GM21515 (cell line): ENCODE measurements around the gene PALD1.
A peak's percentile ranks its signal among the peaks of the same experiment; 100 is the strongest.

Experiments used
- ATAC-seq: cut with Tn5 transposase; IDR thresholded peaks from one replicate; pipeline ENCODE4 v1.9.1; 2021; ENCODE audit not compliant: unreplicated experiment

PALD1 gene

DNA sequence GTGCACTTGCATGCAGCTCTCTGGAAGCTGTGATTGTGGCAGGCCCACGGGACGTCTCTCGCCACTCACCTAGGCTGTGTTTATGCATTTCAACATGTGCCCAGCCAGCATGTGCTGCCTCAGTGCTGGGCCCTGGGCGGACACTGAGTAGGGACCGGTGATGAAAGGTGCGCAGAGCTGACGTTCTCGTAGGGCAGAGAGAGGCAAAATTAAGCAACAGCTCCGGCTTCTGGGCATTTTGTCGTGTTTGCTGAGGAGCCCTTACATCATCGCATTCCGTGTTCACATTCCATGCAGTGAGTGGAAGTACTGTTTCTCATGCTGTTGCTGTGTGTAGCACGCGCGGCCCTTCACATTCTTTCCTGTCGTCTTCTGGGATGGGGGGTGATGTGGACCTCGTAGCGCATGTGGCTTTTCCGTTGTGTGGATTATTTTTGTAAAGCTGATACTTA, 73.4 kb downstream of the PALD1 start:
- ATAC-seq, result no peak

DNA sequence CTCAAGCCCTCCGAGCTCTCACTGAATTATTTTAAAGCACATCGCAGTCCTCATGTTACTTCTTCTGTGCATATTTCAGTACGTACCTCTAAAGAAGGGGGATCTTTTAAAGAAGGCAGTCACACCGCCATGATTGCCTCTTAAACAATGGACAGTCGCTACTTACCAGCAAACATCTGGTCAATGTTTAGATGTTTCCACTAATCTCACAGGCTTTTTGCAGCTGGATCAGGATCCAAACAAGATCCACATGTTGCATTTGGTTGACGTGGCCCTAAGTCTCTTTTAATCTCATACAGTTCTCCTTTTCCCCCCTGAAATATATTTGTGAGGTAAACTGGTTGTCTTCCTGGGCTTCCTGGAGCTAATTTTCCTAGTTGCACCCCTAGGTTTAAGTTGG, 74.0 kb downstream of the PALD1 start:
- no peak for ATAC-seq

DNA sequence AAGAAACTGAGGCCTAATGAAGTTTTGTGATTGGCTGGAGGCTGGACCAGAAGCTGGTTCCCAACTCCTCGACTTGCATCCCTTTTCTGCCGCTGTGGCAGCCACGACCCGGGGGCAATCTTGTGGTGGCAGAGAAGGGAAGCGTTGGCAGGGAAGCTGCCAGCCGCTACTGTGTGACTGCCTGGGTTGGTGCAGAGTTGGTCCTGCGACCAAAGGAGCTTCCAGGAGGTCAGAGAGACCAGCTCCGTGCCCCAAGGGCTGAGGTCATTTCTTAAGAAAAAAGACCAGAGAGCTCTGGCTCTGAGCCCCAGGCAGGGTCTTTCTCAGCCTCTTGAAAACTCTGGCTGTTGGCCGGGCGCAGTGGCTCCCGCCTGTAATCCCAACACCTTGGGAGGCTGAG, 76.8 kb downstream of the PALD1 start:
- ATAC-seq, result no peak

DNA sequence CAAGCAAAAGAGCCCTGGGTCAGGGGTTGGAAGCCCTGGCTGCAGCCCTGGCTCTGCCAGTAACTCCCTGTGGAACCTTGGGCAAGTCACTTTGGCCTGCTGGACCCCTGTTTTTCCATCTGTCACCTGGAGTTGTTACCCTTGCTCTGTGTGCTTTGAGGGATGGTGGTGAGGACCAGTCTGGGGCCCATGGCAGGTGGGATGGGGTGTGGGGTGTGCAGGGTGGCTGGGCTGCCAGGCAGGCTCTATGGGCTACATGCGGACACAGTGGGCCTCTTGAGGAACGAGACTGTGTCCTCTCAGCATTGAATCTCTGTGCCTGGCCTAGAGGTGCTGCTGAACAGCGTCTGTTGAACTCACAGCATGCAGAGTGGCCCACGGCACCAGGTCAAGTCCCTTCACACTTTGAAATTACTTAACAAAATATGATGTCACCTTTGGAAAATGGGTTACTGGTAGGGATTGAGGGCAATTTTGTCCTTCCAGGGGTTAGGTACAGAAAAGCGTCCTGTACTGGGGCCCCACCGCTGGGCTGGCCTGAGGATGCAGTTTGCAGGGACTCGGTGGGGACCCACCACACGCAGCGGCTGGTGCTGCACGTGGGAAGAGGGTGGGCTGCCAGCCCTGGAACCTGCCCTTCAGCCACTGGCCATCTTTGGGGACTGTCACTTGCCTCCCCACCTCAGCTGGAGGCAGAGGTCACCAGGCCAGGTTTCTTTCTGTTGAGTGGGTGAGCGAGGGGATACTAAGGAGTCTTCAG, 78.7 kb downstream of the PALD1 start:
- ATAC-seq, result no peak

DNA sequence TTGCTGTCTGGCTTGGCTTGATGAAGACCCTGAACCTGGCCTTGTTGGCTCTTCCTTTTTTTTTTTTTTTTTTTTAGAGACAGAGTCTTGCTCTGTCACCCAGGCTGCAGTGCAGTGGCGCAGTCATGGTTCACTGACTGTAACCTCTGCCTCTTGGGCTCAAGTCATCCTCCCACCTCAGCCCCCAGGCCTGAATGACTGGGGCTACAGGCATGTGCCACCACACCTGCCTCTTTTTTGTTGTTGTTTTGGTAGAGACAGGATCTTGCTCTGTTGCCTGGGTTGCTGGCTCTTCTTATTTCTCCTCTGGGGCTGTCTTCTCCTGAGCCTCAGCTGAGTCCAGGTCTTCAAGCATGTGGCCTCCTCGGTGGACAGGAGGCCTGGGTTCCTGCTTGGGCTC, 79.3 kb downstream of the PALD1 start:
- no peak for ATAC-seq

DNA sequence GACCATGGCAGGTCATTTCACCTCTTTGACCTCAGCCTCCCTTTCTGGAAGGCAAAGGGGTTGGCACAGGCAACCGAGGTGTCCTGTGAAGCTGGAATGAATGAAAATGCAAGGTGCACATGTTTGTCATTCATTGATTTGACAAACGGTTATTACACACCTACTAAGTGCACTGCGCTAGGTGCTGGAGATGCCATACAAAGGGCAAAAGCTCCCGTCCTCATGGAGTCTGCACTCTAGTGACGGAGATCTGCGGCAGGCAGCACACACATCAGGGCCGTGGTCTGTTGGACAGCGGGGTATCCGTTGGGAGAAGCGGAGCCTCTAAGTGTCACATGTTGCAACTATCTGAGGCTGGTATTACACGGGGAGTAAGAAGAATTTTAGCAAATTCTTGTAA, 79.7 kb downstream of the PALD1 start:
- ATAC-seq, result no peak

DNA sequence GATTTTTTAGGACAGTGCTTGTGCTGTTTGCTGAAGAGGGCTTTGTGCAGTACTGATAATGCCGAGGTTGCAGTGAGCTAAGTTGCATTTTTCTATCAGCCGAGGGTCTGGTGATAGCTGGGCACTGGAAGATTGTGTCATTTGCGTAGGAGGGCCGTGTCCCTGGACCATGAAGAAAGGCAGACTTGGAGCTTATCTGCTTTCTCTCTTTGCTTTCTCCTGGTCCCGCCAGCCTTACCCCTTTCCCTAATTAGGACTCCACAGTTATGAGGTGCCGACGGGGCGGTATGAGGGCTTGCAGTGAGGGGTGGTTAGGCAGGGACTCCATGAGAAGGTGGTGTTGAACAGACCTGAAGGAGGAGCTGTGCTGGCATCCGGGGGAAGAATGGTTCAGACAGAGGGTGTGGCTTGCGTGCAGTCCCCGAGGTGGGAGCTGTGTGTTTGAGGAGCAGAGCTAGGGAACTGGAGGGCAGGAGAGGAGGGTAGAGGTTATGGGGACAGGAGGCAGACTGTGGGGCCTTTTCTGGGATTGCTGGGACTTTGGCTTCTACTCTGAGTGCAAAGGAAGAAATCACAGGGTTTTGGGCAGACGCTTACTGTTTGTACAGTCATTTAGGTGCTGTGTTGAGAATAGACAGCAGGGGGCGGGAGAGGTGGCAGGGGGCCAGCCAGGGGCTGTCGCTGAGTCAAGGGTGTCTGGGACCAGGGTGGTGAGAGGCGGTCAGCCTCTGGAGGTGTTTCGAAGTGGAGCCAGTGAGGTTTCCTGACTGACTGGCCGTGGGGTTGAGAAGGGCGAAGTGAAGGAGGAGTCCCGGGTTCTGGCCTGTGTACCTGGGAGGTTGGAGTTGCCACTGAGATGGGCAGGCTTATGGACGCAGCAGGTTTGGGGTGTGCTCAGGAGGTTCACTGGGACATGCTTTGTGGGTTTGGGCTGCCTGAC, 80.6 kb downstream of the PALD1 start:
- peak; percentile 58 for ATAC-seq

DNA sequence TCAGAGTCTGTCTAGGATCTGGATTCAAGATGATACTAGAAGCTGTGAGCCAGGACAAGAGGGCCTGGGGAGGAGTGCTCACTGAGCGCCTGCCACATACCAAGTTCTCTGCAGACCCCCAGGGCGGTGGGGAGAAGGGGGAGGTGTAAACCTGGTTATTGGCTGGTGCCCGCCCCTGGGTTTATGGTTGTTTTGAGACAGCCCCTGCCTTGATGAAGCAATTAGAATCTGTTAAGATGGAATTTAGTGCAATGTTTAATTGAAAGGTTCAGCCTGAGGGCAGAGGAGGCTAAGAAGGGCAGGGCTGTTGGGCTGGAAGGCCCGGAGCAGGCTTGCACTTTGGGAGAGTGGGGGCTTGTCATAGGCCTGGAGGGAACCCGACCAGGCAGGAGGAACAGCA, 81.3 kb downstream of the PALD1 start:
- ATAC-seq, result no peak

DNA sequence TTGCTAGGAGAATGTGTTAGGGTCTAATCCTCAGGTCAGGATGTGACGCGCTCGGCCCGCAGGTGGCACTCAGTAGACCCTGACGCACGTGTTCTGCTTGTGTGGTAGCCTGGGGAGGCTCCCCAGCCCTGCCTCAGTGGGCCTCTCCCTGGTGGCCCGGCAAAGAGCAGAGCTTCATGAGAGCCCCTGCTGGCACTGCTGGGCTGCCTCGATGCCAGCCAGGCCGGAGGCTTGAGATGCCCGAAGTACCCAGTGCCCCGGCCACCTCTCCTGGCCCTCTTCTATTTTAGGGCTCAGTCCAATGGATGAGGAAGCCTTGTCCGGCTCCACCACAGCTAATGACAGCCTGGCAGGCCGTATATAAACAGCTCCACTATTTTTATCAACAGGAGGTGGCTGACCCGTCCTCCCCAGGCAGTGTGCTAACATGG, 82.0 kb downstream of the PALD1 start:
- ATAC-seq, result no peak

DNA sequence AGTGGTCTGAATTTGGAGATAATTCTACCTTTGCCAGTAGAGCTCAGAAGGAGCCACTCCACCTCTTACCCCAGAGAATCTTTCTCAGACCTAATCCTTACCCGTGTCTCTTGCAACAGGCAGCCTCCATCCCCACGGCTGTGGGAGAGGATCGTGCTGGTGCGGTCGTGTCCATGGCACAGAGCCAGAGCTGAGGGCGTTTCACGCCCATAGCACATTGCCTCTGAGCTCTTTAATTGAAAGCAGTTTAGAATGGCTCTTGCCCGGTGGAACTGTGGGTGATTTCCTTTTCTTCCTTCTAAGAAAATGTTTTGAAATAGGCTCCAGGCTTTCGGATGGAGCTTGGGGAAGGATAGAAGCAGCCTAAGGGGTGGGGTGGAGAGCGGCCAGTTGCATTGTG, 82.5 kb downstream of the PALD1 start:
- no peak for ATAC-seq

DNA sequence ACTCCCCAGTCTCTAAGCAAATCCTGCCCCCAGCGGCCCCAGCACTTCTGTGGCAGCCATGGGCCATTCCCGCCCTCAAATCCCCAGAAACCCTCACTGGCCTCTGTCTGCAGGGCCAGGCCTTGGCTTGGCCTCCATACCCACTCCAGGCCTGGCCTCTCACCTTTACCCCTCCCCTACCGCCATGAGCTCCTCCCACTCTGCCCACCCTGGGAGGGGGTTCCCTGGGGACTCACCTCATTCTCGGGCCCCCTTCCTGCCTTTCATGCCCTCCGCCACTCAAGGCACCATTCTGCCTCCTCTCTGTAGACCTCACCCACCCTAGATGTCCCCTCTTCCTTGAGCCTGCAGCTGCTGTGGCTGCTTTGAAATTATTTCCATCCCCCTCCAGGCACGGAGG, 83.0 kb downstream of the PALD1 start:
- ATAC-seq, result no peak

DNA sequence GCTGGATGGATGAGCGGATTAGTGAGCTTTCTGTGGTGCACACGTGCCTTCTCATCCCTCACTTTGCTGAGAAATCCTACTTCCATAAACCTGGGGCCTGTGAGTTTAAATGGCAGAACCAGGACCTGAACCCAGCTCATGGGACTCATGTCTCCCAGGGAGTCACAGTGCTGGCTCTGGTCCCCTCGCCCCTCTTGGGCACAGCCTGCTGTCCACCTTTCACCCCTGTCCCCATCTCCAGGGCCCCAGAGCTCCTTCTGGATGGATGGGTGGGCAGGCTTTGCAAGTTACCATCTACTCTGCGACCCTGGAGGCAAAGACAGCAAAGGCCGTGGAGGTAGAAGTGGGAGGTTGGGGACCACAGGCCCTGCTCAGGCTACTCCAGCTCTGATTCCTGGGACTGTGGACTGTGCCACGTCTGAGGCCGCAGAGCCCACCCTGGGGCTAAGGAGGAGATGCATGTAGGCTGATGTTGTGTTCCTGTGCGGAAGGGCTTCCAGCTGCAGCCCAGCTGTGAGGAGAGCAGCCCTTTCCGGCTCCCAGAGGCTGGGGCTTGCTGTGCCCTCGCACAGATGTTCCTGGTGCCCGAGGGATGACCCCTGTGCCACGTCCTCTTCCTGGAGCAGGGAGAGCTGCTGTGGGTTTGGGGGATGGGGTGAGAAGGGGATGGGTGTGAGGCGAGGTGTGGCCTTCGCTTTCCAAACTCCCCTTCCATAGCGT, 83.6 kb downstream of the PALD1 start:
- ATAC-seq, result no peak

DNA sequence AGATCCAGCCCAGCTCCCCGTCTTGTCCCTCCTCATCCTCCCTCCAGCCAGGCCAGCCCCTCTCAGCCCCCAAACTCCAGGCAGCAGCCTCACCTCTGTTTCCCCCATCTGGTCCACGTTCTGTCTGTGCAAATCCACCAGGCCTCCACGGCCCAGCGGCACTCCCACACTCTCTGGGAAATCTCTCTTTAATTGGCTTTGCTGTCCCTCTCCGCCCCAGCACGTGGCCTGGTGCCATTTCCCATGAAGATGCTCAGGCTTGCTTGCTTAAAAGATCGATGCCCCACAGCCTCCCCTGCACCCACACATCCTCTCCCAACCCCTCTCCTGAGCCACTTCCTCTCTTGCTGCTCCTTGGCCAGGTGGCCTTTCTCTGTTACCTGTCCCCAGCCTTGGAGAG, 84.7 kb downstream of the PALD1 start:
- no peak for ATAC-seq

DNA sequence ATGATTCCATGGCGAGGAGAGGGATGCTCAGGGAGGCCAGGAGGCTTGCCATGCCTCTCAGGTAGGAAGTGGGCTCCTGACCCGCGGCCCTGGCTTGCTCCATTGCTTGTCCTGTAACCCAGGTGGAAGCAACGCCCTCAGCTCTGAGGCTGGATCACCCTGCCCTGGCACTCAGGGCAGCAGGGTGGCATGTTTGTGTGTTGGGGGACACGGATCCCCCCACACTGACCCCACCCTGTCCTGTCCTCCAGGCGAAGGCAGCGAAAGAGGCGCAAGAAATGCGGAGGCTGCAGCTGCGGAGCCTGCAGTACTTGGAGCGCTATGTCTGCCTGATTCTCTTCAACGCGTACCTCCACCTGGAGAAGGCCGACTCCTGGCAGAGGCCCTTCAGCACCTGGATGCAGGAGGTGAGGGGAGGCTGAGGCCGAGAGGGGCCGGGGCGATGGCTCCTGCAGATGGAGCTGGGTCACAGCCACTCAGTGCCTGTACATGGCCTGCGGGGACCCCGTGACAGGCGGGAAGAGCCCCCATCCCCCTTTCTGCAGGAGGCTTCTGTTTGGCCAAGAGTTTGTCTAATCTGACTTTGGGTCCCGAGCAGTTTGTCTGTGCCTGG, 85.7 kb downstream of the PALD1 start:
- ATAC-seq, result no peak

DNA sequence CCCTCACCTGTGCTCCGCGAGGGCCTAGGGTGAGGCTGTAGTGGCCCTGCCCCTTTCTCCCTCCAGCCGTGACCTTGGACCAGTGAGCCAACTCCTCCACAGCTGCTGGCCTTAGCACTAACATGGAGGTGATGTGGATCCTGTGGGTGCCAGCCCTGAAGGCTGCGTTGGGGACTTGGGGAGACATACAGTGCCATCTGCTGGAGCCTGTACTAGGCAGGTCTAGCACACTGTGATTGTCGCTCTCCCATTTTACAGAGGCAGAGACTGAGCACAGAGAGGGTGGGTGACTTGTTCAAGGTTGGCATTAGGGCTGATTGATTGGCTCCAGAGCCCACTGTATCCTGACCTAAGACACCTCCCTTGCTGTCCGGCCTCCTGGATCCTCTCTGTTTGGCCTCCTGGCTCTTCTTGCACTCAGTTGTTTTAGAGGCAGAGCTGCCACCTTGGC, 86.4 kb downstream of the PALD1 start:
- ATAC-seq, result no peak

DNA sequence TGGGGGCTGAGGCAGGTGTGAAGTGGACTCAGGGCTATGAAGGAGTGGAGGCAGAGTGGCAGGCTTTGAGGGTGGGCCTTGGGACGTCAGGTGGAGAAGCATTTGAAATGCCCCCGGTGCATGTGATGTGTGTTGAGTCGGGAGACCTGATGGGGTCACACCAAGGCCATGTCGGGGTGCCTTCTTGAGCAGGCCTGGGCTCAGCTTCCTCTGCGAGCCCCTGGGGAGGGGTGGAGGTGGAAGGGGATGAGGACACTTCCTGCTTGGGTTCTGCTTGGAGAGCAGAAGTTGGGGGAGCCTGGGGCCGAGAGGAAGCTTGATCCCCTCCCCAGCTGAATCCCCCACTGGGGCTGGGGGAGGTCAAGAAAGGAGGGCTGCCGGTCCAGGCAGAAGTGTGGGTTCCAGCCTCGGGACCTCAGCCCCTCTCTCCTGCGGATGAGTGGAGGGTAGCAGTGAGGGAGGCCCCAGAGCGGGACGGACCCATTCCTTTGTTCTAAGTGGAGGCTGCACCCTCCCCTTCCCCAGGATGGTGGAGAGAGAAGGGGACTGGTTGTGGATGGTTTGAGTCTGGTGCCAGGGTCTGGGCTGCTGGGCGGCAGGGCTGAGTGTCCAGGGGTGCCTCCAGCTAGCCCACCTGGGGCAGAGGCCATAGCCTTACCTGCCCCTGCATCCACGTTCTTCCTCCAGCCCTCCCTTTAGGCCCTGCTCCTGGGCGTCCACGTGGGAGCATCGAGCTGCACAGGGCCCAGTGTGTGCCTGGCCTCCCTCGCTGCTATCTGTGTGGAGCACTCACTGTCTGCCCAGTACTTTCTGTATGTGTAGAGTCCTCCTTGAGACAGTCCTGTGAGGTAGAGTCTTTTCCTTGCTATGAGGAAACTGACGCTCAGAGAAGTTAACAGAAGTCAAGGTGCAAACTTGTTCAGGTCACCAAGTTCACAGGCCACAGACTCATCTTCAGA, 87.3 kb downstream of the PALD1 start:
- ATAC-seq, result no peak

DNA sequence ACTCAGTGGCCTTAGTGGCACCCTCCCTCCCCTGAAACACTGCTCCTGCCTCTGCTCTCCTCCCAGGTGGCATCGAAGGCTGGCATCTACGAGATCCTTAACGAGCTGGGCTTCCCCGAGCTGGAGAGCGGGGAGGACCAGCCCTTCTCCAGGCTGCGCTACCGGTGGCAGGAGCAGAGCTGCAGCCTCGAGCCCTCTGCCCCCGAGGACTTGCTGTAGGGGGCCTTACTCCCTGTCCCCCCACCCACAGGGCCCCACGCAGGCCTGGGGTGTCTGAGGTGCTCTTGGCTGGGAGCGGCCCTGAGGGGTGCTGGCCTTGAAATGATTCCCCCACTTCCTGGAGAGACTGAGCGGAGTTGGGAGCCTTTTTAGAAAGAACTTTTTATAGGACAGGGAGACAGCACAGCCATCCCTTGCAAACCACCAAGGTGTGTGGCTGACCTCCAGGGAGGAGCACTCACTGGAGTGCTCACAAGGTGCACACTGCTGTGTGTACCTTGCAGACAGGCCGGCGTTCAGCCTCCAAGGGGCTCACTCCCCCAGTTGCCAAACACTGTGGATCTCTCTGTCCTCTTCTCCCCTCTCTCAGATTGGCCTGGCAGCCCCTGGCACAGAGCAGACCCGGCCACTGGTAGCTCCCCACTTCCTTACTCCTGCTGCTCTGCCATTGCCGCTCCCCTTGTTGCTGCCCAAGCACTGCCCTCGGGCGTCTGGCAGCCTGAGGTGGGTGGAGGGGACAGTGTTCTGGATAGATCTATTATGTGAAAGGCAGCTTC, 88.1 kb downstream of the PALD1 start:
- no peak for ATAC-seq

DNA sequence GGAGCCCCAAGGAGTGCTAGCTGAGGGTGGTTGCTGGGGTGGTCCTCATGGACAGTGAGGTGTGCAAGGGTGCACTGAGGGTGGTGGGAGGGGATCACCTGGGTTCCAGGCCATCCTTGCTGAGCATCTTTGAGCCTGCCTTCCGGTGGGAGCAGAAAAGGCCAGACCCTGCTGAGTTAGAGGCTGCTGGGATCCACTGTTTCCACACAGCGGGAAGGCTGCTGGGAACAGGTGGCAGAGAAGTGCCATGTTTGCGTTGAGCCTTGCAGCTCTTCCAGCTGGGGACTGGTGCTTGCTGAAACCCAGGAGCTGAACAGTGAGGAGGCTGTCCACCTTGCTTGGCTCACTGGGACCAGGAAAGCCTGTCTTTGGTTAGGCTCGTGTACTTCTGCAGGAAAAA, 89.0 kb downstream of the PALD1 start:
- no peak for ATAC-seq

DNA sequence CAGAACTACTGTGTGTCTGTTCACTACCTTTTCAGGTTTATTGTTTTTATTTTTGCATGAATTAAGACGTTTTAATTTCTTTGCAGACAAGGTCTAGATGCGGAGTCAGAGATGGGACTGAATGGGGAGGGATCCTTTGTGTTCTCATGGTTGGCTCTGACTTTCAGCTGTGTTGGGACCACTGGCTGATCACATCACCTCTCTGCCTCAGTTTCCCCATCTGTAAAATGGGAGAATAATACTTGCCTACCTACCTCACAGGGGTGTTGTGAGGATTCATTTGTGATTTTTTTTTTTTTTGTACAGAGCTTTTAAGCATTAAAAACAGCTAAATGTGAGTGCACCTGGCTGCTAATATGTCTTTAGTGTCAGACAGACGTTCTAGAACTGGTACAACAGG, 89.5 kb downstream of the PALD1 start:
- ATAC-seq, result no peak
